Measurements from ENCODE around the gene MORN1.
A peak's percentile ranks its signal among the peaks of the same experiment; 100 is the strongest.

MORN1 gene

GRCh38 chr1:2292725-2293450 is 98.5 kb downstream of the MORN1 start:
- Histone ChIP-seq H3K36me3 (ENCODE audit: insufficient read depth, low read length) (no peaks in the 10 kb centered on the region), H3K27ac (ENCODE audit: low read depth, low read length) (no peak overlapping the region), H3K9me3 (ENCODE audit: low read length) (no peaks in the 10 kb centered on the region), H3K4me3 (ENCODE audit: low read depth in 1 of 2, low read length in 2 of 2) (no peak overlapping the region), H3K27me3 (ENCODE audit: control insufficient read depth in 1 of 2, insufficient read depth in 2 of 2, low read length in 2 of 2) (no peaks in the 10 kb centered on the region), H3K9ac (ENCODE audit: low read length) (no peak overlapping the region), H3K4me1 (ENCODE audit: insufficient read depth, low read length) (peaks cover 64% of the 10 kb centered on the region)

DNA sequence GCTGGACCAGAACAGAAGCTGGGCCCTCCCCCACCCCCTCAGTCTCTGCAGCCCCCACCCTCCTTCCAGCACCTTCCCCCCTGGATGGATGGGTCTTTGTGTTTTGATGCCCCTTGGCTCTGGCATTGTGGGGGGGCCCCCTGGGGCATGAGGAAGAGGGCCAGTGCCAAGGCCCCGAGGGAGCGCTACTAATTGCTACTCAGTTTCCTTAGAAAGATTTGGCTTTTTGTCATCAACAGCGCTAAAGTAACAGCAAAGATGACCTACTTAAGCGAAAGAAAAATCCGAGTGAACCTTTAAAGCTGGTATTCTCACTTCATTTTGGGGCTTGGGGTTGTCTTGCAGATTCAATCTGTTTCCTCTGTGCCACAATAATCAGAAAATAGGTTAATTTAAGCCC is 99.8 kb downstream of the MORN1 start:
- H3K4me1 ChIP-seq (ENCODE audit: insufficient read depth, low read length) = peaks cover 64% of the 10 kb centered on the region
- H3K9me3 ChIP-seq (ENCODE audit: low read length) = no peaks in the 10 kb centered on the region
- no peak overlapping the region for H3K9ac ChIP-seq (ENCODE audit: low read length)
- no peaks in the 10 kb centered on the region for H3K36me3 ChIP-seq (ENCODE audit: insufficient read depth, low read length)
- H3K27me3 ChIP-seq (ENCODE audit: control insufficient read depth in 1 of 2, insufficient read depth in 2 of 2, low read length in 2 of 2) = no peaks in the 10 kb centered on the region
- no peak overlapping the region for H3K4me3 ChIP-seq (ENCODE audit: low read depth in 1 of 2, low read length in 2 of 2)
- peak overlapping the region; percentile 79 for H3K27ac ChIP-seq (ENCODE audit: low read depth, low read length)

DNA sequence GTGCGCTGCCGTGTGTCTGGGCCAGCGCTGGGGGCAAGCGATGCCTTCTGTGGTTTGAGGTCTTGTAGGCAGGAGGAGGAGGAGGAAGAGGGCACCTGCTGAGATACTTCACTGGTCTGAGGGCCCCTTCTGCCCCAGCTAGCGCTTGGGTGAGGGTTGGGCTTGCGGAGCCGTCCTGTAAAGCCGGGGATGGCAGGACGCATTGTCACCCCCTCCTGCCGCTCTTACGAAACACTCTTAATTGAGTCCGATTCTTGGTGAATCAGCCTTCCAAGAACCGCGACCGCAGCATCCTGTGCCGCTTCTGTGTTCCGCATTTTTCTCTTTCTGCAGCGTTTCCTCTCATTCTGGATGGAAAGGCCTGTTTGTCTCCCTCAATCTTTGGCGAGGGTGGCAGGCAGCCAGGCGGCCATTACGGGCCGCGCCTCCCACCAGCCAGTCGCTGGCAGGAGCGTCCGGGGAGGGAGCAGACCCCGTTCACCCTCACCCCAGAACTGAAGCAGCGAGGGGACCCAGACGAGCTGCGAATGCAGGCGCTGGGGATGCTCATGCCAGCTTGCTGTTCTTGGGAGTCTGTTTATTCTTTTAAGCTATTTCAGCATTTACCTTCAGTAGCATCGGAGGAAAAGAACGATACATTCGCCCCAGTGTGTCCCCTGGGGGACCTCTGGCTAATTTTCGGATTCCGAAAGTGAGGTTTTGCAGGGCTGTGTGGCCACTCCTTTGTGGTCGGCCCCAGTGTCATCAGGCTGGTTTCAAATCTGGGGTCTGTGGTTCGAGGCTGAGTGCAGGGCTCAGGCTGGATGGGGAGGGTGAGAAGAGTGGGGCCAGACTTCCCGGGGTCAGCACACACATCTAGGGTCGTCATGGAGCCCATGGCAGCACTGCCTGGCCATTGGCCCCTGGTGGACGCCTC is 100.5 kb downstream of the MORN1 start:
- peak overlapping the region in 1 of 2 donors; percentile 64 for H3K4me3 ChIP-seq (ENCODE audit: low read depth in 1 of 2, low read length in 2 of 2)
- no peaks in the 10 kb centered on the region for H3K36me3 ChIP-seq (ENCODE audit: insufficient read depth, low read length)
- no peaks in the 10 kb centered on the region for H3K27me3 ChIP-seq (ENCODE audit: control insufficient read depth in 1 of 2, insufficient read depth in 2 of 2, low read length in 2 of 2)
- peaks cover 64% of the 10 kb centered on the region for H3K4me1 ChIP-seq (ENCODE audit: insufficient read depth, low read length)
- no peaks in the 10 kb centered on the region for H3K9me3 ChIP-seq (ENCODE audit: low read length)
- H3K27ac ChIP-seq (ENCODE audit: low read depth, low read length) = peak overlapping the region; percentile 79
- H3K9ac ChIP-seq (ENCODE audit: low read length) = peak overlapping the region; percentile 33

DNA sequence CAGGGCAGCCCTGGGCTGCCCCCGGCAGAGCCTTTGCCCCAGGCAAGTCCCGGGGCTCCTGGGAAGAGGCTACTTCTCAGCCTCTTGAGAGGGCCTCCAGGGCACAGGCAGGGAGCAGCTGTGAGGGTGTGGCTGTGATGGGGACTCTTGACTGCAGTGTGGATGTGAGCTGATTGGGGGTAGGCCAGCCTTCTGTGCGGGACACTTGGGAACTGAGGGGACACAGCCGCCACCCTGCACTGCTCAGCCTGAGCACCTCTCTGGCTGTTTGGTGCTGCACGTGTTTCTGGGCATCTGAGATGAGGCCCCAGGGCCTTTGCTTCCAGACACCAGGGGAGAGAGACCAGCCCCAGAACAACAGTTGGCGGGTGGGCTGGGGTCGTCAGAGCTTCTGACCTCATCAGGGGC is 101.2 kb downstream of the MORN1 start:
- Histone ChIP-seq H3K9me3 (ENCODE audit: low read length) (no peaks in the 10 kb centered on the region), H3K4me1 (ENCODE audit: insufficient read depth, low read length) (peaks cover 61% of the 10 kb centered on the region), H3K27ac (ENCODE audit: low read depth, low read length) (peak overlapping the region; percentile 79), H3K9ac (ENCODE audit: low read length) (no peak overlapping the region), H3K36me3 (ENCODE audit: insufficient read depth, low read length) (no peaks in the 10 kb centered on the region), H3K27me3 (ENCODE audit: control insufficient read depth in 1 of 2, insufficient read depth in 2 of 2, low read length in 2 of 2) (no peaks in the 10 kb centered on the region), H3K4me3 (ENCODE audit: low read depth in 1 of 2, low read length in 2 of 2) (peak overlapping the region in 1 of 2 donors; percentile 64)

GRCh38 chr1:2289607-2290006 is 101.7 kb downstream of the MORN1 start:
- peak overlapping the region in 1 of 2 donors; percentile 64 for H3K4me3 ChIP-seq (ENCODE audit: low read depth in 1 of 2, low read length in 2 of 2)
- H3K4me1 ChIP-seq (ENCODE audit: insufficient read depth, low read length) = peaks cover 57% of the 10 kb centered on the region
- no peaks in the 10 kb centered on the region for H3K9me3 ChIP-seq (ENCODE audit: low read length)
- H3K36me3 ChIP-seq (ENCODE audit: insufficient read depth, low read length) = no peaks in the 10 kb centered on the region
- no peak overlapping the region for H3K27ac ChIP-seq (ENCODE audit: low read depth, low read length)
- no peak overlapping the region for H3K9ac ChIP-seq (ENCODE audit: low read length)
- no peaks in the 10 kb centered on the region for H3K27me3 ChIP-seq (ENCODE audit: control insufficient read depth in 1 of 2, insufficient read depth in 2 of 2, low read length in 2 of 2)

DNA sequence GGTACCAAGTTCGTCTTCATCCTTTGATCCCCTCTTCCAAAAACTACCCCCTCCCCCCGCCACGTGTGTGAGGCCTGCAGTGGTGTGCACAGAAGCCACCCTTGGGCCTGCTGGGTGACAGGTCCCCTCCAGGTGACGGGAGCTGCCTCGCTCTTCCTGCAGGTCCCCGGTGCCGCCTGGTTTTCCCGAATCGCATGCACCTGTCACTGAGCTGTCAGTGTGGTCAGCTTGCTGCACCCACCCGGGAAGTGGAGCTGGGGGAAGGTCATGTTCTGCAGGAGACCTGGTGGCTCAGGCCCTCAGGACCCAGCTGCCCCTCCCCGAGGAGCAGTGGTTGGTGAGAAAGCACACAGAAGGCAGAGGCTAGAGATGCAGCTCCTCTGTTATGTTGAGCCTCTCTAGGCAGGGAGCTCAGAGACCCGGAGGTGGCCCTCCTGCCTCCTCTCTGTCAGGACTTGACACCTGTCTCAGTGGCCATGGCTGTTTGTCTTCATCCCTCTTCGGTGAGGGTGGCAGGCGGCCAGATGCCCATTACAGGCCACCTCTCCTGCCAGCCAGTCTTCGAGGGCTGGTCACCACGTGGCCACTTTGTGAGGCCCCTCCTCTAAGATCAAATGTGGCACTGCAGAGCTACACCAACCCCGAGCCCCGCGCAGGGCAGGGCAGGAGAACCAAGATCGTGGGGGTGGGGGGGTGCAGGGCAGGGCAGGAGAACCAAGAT is 102.4 kb downstream of the MORN1 start:
- peaks cover 50% of the 10 kb centered on the region for H3K4me1 ChIP-seq (ENCODE audit: insufficient read depth, low read length)
- H3K27ac ChIP-seq (ENCODE audit: low read depth, low read length) = peak overlapping the region; percentile 12
- H3K4me3 ChIP-seq (ENCODE audit: low read depth in 1 of 2, low read length in 2 of 2) = no peak overlapping the region
- no peaks in the 10 kb centered on the region for H3K36me3 ChIP-seq (ENCODE audit: insufficient read depth, low read length)
- no peak overlapping the region for H3K9ac ChIP-seq (ENCODE audit: low read length)
- H3K9me3 ChIP-seq (ENCODE audit: low read length) = no peaks in the 10 kb centered on the region
- no peaks in the 10 kb centered on the region for H3K27me3 ChIP-seq (ENCODE audit: control insufficient read depth in 1 of 2, insufficient read depth in 2 of 2, low read length in 2 of 2)

DNA sequence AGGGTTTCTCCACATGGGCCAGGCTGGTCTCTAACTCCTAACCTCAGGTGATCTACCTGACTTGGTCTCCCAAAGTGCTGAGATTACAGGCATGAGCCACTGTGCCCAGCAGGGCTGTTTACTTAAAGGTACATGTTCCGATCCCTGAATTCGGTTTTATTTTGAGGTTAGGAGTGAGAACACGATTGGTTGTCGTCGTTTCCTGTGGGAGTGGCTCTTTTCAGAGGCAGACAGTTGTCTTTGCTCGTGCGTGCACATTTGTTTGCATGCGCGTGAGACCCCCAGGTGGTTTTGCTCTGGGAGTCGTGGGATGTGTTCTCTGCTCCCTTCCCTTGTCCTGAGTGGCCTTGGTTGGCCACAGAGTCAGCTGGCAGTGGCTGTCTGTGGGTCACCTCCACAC is 103.0 kb downstream of the MORN1 start:
- Histone ChIP-seq H3K4me1 (ENCODE audit: insufficient read depth, low read length) (peaks cover 47% of the 10 kb centered on the region), H3K27me3 (ENCODE audit: control insufficient read depth in 1 of 2, insufficient read depth in 2 of 2, low read length in 2 of 2) (no peaks in the 10 kb centered on the region), H3K36me3 (ENCODE audit: insufficient read depth, low read length) (no peaks in the 10 kb centered on the region), H3K4me3 (ENCODE audit: low read depth in 1 of 2, low read length in 2 of 2) (no peak overlapping the region), H3K27ac (ENCODE audit: low read depth, low read length) (no peak overlapping the region), H3K9me3 (ENCODE audit: low read length) (no peaks in the 10 kb centered on the region), H3K9ac (ENCODE audit: low read length) (no peak overlapping the region)

- no peak overlapping the region for H3K27ac ChIP-seq (ENCODE audit: low read depth, low read length)
- peaks cover 47% of the 10 kb centered on the region for H3K4me1 ChIP-seq (ENCODE audit: insufficient read depth, low read length)
- H3K9ac ChIP-seq (ENCODE audit: low read length) = no peak overlapping the region
- no peaks in the 10 kb centered on the region for H3K27me3 ChIP-seq (ENCODE audit: control insufficient read depth in 1 of 2, insufficient read depth in 2 of 2, low read length in 2 of 2)
- H3K9me3 ChIP-seq (ENCODE audit: low read length) = no peaks in the 10 kb centered on the region
- no peaks in the 10 kb centered on the region for H3K36me3 ChIP-seq (ENCODE audit: insufficient read depth, low read length)
- H3K4me3 ChIP-seq (ENCODE audit: low read depth in 1 of 2, low read length in 2 of 2) = no peak overlapping the region
These were observed 103.7 kb downstream of the MORN1 start for GRCh38 chr1:2287649-2288048.

DNA sequence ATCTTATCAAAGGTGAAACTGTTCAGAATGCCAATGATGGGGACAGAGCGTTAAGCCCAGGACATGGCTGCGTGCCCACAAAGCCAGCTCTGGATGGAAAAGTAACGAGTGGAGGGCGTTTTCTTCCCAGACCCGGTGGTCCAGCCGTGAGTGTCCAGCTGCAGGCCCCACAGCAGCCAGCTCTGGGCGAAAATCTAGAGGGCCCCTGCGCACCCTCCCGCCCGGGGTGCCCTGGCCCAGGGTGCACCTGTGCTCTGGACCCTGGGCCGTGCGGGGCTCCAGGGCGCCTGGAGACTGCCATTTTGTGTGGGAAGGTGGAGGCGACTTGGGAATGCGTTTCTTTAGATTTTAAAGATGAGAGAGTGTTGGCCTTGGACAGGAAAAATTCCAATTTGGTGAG is 104.4 kb downstream of the MORN1 start:
- Histone ChIP-seq H3K4me3 (ENCODE audit: low read depth in 1 of 2, low read length in 2 of 2) (no peak overlapping the region), H3K9ac (ENCODE audit: low read length) (no peak overlapping the region), H3K4me1 (ENCODE audit: insufficient read depth, low read length) (peaks cover 41% of the 10 kb centered on the region), H3K36me3 (ENCODE audit: insufficient read depth, low read length) (no peaks in the 10 kb centered on the region), H3K27ac (ENCODE audit: low read depth, low read length) (no peak overlapping the region), H3K27me3 (ENCODE audit: control insufficient read depth in 1 of 2, insufficient read depth in 2 of 2, low read length in 2 of 2) (no peaks in the 10 kb centered on the region), H3K9me3 (ENCODE audit: low read length) (no peaks in the 10 kb centered on the region)

DNA sequence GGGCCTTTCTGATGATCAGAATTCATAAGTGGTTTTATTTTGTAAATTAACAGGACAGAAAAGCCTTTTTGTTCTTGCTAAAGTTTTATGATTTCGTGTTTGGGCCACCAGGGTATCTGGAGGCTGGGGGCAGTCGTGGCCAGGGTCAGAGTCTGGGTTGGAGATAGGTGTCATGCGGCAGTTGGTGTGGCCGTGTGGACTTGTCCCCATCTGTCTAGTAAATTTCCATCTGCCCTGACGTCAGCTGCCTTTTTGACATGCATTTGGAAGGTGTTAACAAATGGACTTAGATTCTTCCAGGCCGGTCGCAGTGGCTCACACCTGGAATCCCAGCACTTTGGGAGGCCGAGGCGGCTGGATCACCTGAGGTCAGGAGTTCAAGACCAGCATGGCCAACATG is 106.4 kb downstream of the MORN1 start:
- Histone ChIP-seq H3K4me3 (ENCODE audit: low read depth in 1 of 2, low read length in 2 of 2) (no peak overlapping the region), H3K27me3 (ENCODE audit: control insufficient read depth in 1 of 2, insufficient read depth in 2 of 2, low read length in 2 of 2) (no peaks in the 10 kb centered on the region), H3K9ac (ENCODE audit: low read length) (no peak overlapping the region), H3K36me3 (ENCODE audit: insufficient read depth, low read length) (no peaks in the 10 kb centered on the region), H3K27ac (ENCODE audit: low read depth, low read length) (no peak overlapping the region), H3K4me1 (ENCODE audit: insufficient read depth, low read length) (peaks cover 22% of the 10 kb centered on the region), H3K9me3 (ENCODE audit: low read length) (no peaks in the 10 kb centered on the region)
